ENCODE data around the gene NFKBIE. TPM values are rescaled to one million over a fixed set of nuclear protein-coding genes. Genes with fewer than 3 reads are reported as not detected.

The NFKBIE gene
- total and polyA plus RNA-seq, 4 donors = 3.7 to 4.9 (median 4.7) TPM

GRCh38 chr6:44300292-44300823, 35.0 kb upstream of the NFKBIE start:
- Histone ChIP-seq H3K9me3 (ENCODE audit: control insufficient read depth in 4 of 4, low read length in 3 of 4) (no peaks in the 10 kb centered on the region), H3K27ac (ENCODE audit: low read depth in 1 of 2, low read length in 2 of 2) (no peak overlapping the region), H3K4me1 (ENCODE audit: control insufficient read depth in 4 of 4, insufficient read depth in 4 of 4, low read length in 3 of 4) (peaks cover 7 to 13% (median 11%) of the 10 kb centered on the region in 4 donors), H3K27me3 (ENCODE audit: control insufficient read depth in 4 of 4, insufficient read depth in 4 of 4, low read length in 3 of 4) (peaks cover 0 to 8% (median under 1%) of the 10 kb centered on the region in 4 donors), H3K36me3 (ENCODE audit: control insufficient read depth in 4 of 4, insufficient read depth in 3 of 4, low read depth in 1 of 4, low read length in 3 of 4) (peaks cover 5 to 51% (median 24%) of the 10 kb centered on the region in 4 donors), H3K4me3 (ENCODE audit: low read depth in 1 of 3, low read length in 3 of 3) (no peak overlapping the region), H3K9ac (ENCODE audit: low read depth in 1 of 2, low read length in 2 of 2) (no peak overlapping the region)
- WGBS = 85% methylated on average over 7 of the region's 7 CpGs
- no peak for TF ChIP-seq FOXA1 (IDR thresholded peaks at IDR 0.05)
- no peak for TF ChIP-seq ATF3 (IDR thresholded peaks at IDR 0.05)
- TF ChIP-seq EGR1 (IDR thresholded peaks at IDR 0.05; ENCODE audit: low read depth in 2 of 2) = no peak
- TF ChIP-seq NR2F2 (IDR thresholded peaks at IDR 0.05) = no peak
- no peak for TF ChIP-seq YY1 (IDR thresholded peaks at IDR 0.05)
- no peak for TF ChIP-seq FOXA2 (IDR thresholded peaks at IDR 0.05)
- TF ChIP-seq CTCF (IDR thresholded peaks at IDR 0.05; ENCODE audit: low read depth, low read length, missing input control) = no peak
- no peak for TF ChIP-seq TAF1 (conservative IDR thresholded peaks at IDR 0.05)
- TF ChIP-seq SP1 (IDR thresholded peaks at IDR 0.05) = no peak
- TF ChIP-seq RXRA (IDR thresholded peaks at IDR 0.05) = no peak
- TF ChIP-seq HNF4A (conservative IDR thresholded peaks at IDR 0.05) = no peak
- TF ChIP-seq JUND (IDR thresholded peaks at IDR 0.05) = no peak
- no peak for TF ChIP-seq HNF4G (IDR thresholded peaks at IDR 0.05)
- no peak for TF ChIP-seq RAD21 (IDR thresholded peaks at IDR 0.05)
- no peak for TF ChIP-seq ZBTB33 (IDR thresholded peaks at IDR 0.05)
- no peak for TF ChIP-seq MAX (IDR thresholded peaks at IDR 0.05)
- TF ChIP-seq GABPA (IDR thresholded peaks at IDR 0.05 in 1 of 2, conservative IDR thresholded peaks at IDR 0.05 in 1 of 2) = no peak
- TF ChIP-seq REST (IDR thresholded peaks at IDR 0.05) = no peak
- DNase-seq (ENCODE audit: low spot score) = no peak

Measured in liver (tissue), 9 donors.